T47D (cell line): Measurements from ENCODE around the gene BTBD17.
A peak's percentile ranks its signal among the peaks of the same experiment; 100 is the strongest.

Source experiments
- DNase-seq, 2 experiments: peaks; one replicate each; pipeline versions ENCODE4 v3.0.0 to v3.0.0-alpha.2; 2011 to 2012; ENCODE audit warnings: low read depth in 1 of 2, low spot score in 1 of 2
- JUND ChIP-seq: IDR thresholded peaks from 2 replicates; pipeline ENCODE4 v1.6.1; 2012; ENCODE audit warnings: low read depth
- in situ Hi-C: cut with HindIII; loops from 2 replicates; pipeline ENCODE4 v1.10.0; 2016; ENCODE audit warnings: low sequenced_read_pairs, low pct_unique_long_range_greater_than_20kb

Gene BTBD17

DNA sequence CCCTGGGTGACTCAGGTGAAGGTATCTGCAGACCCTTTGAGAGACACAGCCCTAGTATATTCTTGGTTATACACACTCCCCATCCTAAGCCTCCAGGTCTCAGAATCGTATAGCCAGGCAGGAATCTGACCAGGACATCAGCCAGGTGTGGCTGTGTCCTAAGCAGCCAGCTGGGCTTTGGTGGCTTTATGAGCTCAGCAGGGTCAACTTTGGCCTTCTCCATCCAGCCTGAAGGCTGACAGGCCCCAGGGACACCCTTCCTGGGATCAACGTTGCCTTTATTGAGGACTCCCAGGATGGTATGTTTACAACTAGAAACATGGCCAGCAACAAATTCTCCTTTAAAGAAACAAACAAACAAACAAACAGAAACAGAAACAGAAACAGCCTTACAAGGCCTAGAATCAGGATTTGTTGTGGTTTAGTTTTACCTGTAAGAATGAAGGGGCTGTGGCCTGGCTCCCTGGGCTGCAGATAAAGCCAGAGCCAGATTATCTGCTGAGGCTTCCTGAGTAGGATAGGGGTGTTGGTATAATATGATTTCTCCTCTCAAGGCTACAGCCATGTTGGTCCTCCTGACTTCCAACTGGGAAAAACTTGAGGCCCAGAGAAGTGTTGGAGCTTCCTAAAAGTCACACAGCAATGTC is 27.2 kb downstream of the BTBD17 start:
- DNase-seq: peak in 1 of 2 experiments; percentile 48
- TF ChIP-seq JUND: no peak

DNA sequence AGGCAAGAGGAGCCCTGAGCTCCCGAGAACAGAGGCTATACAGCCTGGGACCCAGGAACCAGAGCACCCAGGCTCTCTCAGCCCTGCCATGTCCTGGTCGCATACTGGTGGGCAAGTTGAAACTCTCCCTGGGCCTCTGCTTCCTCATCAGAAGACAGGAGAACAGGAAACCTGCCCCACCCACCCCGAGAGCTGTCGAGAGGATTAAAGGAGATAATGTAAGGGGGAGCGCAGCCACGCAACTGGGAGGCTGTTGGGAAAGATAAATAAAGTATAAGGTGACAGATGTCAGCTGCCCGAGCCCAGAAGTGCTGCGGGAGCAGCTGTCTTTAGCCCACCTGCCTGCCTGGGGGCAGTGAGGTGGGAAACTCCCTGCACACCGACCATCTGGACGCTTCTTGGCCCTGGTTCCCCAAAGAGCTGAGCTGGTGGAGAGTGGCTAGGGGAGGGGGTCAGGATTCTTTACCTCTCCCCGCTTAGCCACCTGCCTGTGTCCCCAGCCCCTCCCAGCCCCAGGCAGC is 28.8 kb downstream of the BTBD17 start:
- no peak for TF ChIP-seq JUND
- DNase-seq: no peak
- in situ Hi-C loops: no loop called here

More for the DNA sequence above, 27.2 kb downstream of the BTBD17 start:
- in situ Hi-C loops: no loop called here

DNA sequence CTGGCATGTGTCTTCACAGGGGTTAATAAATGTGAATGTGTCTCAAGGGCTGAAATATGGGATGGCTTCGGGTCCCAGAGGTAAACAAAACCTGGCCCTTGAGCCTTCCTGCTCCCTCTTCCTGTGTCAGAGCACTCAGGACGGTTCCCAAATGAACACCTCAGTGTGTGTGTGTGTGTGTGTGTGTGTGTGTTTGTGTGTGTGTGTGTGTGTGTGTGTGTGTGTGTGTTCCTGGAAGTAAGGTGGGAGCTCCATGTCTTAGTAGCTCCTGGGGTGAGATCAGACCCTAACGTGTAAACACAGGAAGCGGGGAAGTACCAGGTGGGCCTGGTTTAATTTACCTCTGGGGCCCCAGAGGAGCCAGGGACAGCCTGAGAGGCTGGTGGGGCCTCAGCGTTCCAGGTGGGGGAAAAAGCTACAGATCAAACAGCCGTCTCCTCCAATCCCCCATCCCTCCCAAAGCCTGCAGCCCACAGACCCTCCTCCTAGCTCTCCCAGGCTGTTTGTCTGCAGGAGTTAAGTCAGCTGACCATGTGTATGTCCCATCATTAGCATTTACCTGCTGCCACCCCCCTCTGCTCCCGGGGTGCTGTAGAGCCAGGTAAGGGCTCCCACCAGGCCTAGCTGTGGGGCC is 29.5 kb downstream of the BTBD17 start:
- no peak for DNase-seq
- in situ Hi-C loops: no loop called here
- TF ChIP-seq JUND: no peak

DNA sequence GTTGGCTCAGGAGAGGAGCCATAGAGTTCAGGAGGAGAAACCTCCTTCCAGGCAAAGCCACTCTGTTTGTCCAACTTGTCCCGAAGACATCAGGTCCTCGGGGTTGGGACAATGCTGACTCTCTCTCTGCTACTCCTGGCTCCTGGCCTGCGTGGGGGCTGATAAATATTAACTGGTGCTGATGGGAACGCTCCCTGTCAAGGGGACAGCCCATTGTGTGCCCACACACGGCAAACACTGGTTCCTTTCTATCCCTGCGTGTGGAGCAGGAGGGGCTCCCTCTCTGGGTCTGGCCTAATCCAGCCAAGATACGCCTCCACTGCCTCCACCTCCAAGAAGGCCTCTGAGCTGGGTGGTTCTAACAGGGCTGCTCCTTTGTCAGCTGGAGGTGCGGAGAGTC is 31.2 kb downstream of the BTBD17 start:
- no peak for TF ChIP-seq JUND
- DNase-seq: no peak
- in situ Hi-C loops: no loop called here

DNA sequence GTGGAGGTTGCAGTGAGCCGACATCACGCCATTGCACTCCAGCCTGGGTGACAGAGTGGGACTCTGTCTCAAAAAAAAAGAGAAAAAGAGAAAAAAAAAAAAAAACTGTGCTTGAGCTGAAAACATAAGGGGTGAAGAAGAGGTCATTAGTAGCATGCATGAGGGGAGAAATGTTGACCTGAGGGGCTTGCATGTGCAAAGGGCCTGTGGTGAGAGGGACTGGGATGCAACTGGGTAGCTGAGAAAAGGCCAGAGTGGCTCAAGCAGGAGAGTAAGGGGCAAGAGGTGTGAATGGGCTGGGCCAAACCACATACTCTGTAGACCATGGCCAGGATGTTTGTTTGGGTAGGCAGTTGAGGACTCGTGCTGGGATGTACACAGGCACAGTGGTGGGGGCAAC is 32.3 kb downstream of the BTBD17 start:
- in situ Hi-C loops: no loop called here
- TF ChIP-seq JUND: no peak
- DNase-seq: no peak

DNA sequence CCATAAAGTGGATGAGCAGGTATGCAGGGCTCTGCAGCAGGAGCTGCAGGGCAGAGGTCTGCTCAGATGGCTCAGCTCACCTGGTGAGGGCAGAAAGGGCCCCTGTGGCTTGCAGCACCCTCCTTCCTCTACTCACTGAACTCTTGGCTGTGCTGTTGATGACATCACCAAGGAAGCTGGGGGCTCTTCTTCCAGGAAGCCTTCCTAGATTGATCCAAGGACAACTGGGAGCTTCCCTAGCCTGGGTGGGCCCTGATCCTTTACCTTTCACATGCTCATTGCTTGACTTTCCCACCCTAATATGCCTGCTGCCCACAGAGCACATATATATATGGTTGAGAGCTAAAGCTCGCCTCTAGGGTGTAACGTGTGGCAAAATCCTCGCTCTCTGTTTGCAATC is 33.2 kb downstream of the BTBD17 start:
- in situ Hi-C loops: no loop called here
- TF ChIP-seq JUND: no peak
- DNase-seq: no peak

DNA sequence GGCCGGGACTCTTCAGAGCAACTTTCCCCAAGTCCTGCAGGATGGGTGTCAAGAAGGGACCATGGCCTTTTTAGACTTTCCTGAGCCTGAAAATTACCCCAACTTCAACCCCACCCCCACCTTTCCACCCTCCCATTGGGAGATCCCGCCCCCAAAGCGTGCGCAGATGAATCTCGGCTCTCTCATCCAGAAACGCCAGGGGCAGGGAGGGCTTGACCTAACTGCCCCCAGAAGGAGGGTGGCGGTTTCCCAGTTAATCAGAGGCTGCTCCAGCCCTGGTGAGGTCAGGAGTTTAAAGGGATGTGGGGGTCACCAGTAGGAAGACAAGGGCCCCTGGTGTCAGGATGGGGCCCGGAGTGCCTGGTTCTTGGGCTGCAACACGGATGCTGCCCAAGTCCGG is 35.2 kb downstream of the BTBD17 start:
- in situ Hi-C loops: no loop called here
- no peak for DNase-seq
- no peak for TF ChIP-seq JUND

DNA sequence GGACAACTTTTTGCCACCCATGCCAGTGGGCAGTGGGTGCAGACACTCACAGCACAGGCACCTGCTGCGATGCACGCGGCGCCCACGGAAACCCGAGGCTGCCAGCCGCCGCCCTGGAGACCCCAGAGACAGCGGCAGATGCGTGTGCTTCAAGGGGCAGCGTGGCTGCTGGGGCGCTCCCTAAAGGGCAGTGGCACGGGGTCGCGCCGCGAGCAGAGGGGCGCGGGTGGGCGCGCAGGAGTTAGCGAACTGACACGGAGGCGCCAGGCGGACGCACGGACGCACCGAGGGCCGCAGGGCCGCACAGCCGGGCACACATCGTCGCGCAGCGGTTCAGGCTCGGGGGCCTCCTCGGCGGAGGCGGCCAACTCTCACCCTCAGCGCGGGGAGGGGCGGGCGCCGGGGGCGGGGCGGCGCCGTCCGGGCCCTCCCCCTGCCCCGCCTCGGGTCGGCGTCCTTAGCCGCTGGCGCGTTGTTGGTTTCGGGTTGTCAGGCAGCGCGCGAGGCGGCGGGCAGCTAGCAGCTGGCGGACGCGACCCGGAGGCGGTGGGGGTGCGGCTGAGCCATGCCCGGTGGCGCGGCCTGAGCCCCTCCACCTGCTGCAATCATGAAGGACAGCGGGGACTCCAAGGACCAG is 35.8 kb downstream of the BTBD17 start, which contains the start of gene KIF19:
Gene KIF19, plus strand, starts transcription at position 484 of the 637 bp plus-strand sequence. Its CDS starts 124 bp downstream, at position 608.
- DNase-seq: no peak
- TF ChIP-seq JUND: no peak
- in situ Hi-C loops: no loop called here

DNA sequence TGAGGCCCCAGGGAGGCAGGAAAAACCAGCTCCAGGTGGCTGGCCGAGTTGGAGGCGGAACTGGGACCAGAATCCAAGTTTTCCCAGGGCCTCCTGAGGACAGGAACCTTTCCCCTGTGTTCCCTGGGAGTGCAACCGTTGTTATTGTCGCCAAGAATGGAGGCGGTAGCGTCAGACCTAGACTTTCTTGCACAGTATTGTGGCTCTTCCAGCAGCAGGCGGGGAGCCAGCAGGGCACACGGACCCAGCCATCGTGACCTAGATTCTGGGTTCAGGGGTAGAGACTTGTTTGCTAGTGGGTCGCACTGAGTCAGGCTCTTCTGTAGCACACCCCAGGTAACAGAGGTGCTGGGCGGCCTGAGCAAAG is 36.3 kb downstream of the BTBD17 start:
- no peak for TF ChIP-seq JUND
- in situ Hi-C loops: no loop called here
- DNase-seq: peak in 1 of 2 experiments; percentile 22

DNA sequence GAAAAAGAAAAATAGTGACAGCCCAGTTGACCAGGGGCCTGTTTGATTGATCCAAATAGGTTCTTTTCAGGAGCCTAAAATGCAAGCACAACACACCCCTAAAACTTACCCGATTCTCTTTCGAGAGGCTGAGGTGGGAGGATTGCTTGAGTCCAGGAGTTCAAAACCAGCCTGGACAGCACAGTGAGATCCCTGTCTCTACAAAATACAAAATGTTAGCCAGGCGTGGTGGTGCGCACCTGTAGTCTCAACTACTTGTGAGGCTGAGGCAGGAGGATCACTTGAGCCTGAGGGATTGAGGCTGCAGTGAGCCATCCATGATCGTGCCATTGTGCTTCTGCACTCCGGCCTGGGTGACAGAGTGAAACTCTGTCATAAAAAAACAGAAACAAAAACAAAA is 37.1 kb downstream of the BTBD17 start:
- in situ Hi-C loops: no loop called here
- no peak for TF ChIP-seq JUND
- DNase-seq: no peak

DNA sequence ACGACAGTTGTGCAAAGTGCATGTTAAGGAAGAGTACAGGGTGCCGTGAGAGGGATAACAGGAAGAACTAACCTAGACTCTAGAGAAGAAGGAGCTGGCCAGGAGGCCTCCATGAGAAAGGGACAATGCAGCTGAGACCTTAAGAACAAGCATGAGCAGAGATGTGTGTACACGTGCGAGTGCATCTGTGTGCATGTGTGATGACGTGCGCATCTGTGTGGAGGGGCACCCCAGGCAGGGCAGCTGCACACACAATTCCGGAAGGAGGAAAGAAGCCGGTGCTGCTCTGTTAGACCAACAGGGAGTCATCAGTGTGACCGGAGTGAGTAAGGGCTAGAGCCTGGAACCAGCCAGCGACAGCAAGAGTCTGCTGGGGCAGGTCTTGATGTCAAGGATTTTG is 43.3 kb downstream of the BTBD17 start:
- TF ChIP-seq JUND: no peak
- DNase-seq: no peak
- in situ Hi-C loops: no loop called here

DNA sequence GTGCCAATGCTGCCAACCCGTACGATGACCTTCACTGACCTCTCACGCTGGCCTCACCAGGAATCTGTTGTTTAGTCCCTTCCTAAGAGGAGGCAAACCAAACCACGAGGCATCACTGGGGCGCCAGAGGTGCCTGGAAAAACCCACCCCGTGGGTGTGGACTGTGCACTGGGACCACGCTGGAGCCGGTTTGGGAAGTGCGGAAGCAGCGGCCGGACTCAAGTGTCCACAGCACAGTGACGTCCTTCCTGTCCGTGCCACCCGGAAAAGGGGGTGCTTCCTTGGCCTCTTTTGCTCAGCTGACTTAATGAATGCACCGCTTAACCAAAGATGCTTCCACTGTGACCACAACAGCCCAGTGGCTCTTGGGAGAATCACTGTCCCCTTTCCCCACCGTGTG is 44.6 kb downstream of the BTBD17 start:
- in situ Hi-C loops: no loop called here
- no peak for DNase-seq
- no peak for TF ChIP-seq JUND

DNA sequence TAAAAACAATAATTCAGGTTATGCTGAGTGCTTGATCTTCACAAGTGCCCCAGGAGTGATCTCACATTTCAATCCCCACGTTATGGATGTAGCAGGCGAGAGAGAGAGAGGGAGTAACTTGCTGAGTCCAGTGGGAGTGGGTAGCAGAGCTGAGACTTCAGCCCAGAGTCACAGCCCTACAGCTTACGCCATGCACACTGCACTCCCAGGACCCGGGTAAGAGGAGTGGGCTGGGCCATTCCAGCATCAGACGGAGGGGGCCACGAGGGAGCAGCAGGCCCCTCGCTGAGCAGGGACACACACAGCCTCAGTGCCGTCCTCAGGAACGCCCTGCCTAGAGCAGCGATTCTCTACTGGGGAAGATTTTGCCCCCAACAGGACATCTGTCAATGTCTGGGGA is 45.4 kb downstream of the BTBD17 start:
- DNase-seq: no peak
- in situ Hi-C loops: no loop called here
- TF ChIP-seq JUND: no peak

DNA sequence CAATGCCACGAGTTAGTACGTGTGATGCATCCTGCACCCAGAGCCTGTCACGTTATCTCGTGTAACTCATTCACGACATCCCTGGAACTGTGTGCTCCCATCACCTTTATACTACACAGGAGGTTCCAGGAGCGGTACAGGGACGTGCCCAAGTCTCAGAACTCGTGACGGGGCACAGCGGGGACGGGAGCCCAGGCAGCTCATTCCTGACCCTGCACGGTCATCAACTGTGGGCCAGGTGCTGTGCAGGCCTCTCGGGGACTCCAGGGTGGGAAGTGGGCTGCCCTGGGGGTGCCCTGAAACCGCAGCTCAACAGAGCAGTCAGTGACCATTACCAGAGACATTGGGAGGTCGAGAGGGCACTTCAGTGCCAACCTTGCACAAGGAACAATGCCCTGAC is 46.8 kb downstream of the BTBD17 start:
- in situ Hi-C loops: no loop called here
- no peak for TF ChIP-seq JUND
- DNase-seq: no peak
